Keratinocyte (primary cell): ENCODE data around the gene TMEM229B. TPM values are rescaled to one million over a fixed set of nuclear protein-coding genes. Genes with fewer than 3 reads are reported as not detected.

Experiments
- DNase-seq: peaks from one replicate; pipeline ENCODE4 v3.0.0-alpha.2; 2011; ENCODE audit warnings: low read depth, missing footprints, low spot score
- FAIRE-seq: peaks from 2 replicates; lab custom pipeline; 2011; peaks lifted over from hg19 to GRCh38; lab: Jason Lieb, UNC
- H2AFZ ChIP-seq: 2 replicates; pipeline ENCODE4 v1.6.0; 2012; ENCODE audit warnings: low read length, control low read depth, inconsistent platforms; ENCODE audit not compliant: control insufficient read depth
- H3K27ac ChIP-seq: 2 replicates; pipeline ENCODE4 v1.5.1; 2011; ENCODE audit warnings: low read length; ENCODE audit not compliant: control insufficient read depth, insufficient read depth
- H3K27me3 ChIP-seq: 3 replicates; pipeline ENCODE4 v1.6.0; 2011; ENCODE audit warnings: low read length; ENCODE audit not compliant: control insufficient read depth, insufficient read depth; ENCODE audit errors: extremely low read depth
- H3K36me3 ChIP-seq, 2 experiments: 2 replicates in 1 of 2; 3 replicates in 1 of 2; pipeline ENCODE4 v1.5.1; 2011; ENCODE audit warnings: low read length in 2 of 2, mild to moderate bottlenecking in 1 of 2; ENCODE audit not compliant: control insufficient read depth in 2 of 2, insufficient read depth in 2 of 2; ENCODE audit errors: extremely low read depth in 1 of 2
- H3K4me1 ChIP-seq: 3 replicates; pipeline ENCODE4 v1.5.1; 2011; ENCODE audit warnings: low read length; ENCODE audit not compliant: control insufficient read depth, insufficient read depth; ENCODE audit errors: extremely low read depth
- H3K4me2 ChIP-seq: 3 replicates; pipeline ENCODE4 v1.6.0; 2011; ENCODE audit warnings: low read depth, low read length; ENCODE audit not compliant: control insufficient read depth, insufficient read depth; ENCODE audit errors: extremely low read depth
- H3K4me3 ChIP-seq, 3 experiments: fragments of 200-600 bp in 1 of 3; sonication (generic) in 1 of 3; 2 replicates in 2 of 3; 3 replicates in 1 of 3; pipeline ENCODE4 v1.5.1; 2011 to 2016; ENCODE audit warnings: low read length in 3 of 3, mild to moderate bottlenecking in 3 of 3, control low read depth in 2 of 3, inconsistent platforms in 1 of 3, low read depth in 1 of 3, mixed read lengths in 1 of 3, mixed run types in 1 of 3, moderate library complexity in 1 of 3; ENCODE audit not compliant: control insufficient read depth in 2 of 3, insufficient read depth in 2 of 3; ENCODE audit errors: extremely low read depth in 1 of 3
- H3K79me2 ChIP-seq: 2 replicates; pipeline ENCODE4 v1.6.0; 2012; ENCODE audit warnings: low read length; ENCODE audit not compliant: control insufficient read depth, insufficient read depth
- H3K9ac ChIP-seq: 3 replicates; pipeline ENCODE4 v1.6.0; 2011; ENCODE audit warnings: low read length; ENCODE audit not compliant: control insufficient read depth, insufficient read depth; ENCODE audit errors: extremely low read depth
- H3K9me1 ChIP-seq: 3 replicates; pipeline ENCODE4 v1.6.0; 2011; ENCODE audit warnings: low read length; ENCODE audit not compliant: control insufficient read depth, insufficient read depth; ENCODE audit errors: extremely low read depth
- H3K9me3 ChIP-seq: 2 replicates; pipeline ENCODE4 v1.5.1; 2012; ENCODE audit warnings: low read depth, low read length; ENCODE audit not compliant: control insufficient read depth
- H4K20me1 ChIP-seq: 3 replicates; pipeline ENCODE4 v1.6.0; 2011; ENCODE audit warnings: low read length; ENCODE audit not compliant: control insufficient read depth, insufficient read depth; ENCODE audit errors: extremely low read depth
- CTCF ChIP-seq, 3 experiments: IDR thresholded peaks in 1 of 3; conservative IDR thresholded peaks in 1 of 3; optimal IDR thresholded peaks in 1 of 3; 2 replicates in 2 of 3; 3 replicates in 1 of 3; pipeline versions ENCODE3 to v1.5.1; 2011; ENCODE audit warnings: low read length in 3 of 3, mild to moderate bottlenecking in 3 of 3, moderate library complexity in 2 of 3, control low read depth in 1 of 3, inconsistent platforms in 1 of 3; ENCODE audit not compliant: insufficient read depth in 2 of 3; ENCODE audit errors: extremely low read depth in 1 of 3
- EZH2 ChIP-seq: IDR thresholded peaks from one replicate; pipeline ENCODE4 v1.6.1; 2012; ENCODE audit warnings: inconsistent platforms, mild to moderate bottlenecking, low read length, moderate library complexity
- dilution Hi-C: fragments of 300-500 bp; cut with MboI; formaldehyde crosslinking; loops from one replicate; pipeline ENCODE4 v1.7.0; 2020; ENCODE audit warnings: low sequenced_read_pairs; ENCODE audit not compliant: extremely low pct_ligation_motif_present
- polyA plus RNA-seq, 5 experiments: library from polyadenylated mRNA; depleted of rRNA in 3 of 5; stranded (reverse) in 3 of 5; stranded (forward) in 1 of 5; unstranded in 1 of 5; fragments of >200 nt; gene quantifications; 1 replicate in 1 of 5; 2 replicates in 3 of 5; 3 replicates in 1 of 5; pipeline versions ENCODE4 v1.2.1 to v1.2.3, GENCODE V29; 2011 to 2012; ENCODE audit warnings: missing spikeins in 2 of 5, low read depth in 1 of 5, low replicate concordance in 1 of 5

TMEM229B gene
- polyA plus RNA-seq, 1 donor (not counting 4 experiments of a cell fraction or from before 2014, with no cell fraction given) = 1.0 TPM

- no peaks in the 10 kb centered on the region for H4K20me1 ChIP-seq
- no peak overlapping the region for H3K4me3 ChIP-seq
- no peak overlapping the region for H3K27ac ChIP-seq
- H2AFZ ChIP-seq = no peak overlapping the region
- no peaks in the 10 kb centered on the region for H3K9me1 ChIP-seq
- TF ChIP-seq EZH2 (no peak), CTCF (optimal IDR thresholded peaks at IDR 0.05 in 1 of 3, IDR thresholded peaks at IDR 0.05 in 1 of 3, conservative IDR thresholded peaks at IDR 0.05 in 1 of 3; ENCODE audit: extremely low read depth in 1 of 3, insufficient read depth in 2 of 3, low read length in 3 of 3) (no peak)
- H3K36me3 ChIP-seq = no peaks in the 10 kb centered on the region
- dilution Hi-C loops = no loop called here
- H3K27me3 ChIP-seq = peaks cover under 1% of the 10 kb centered on the region
- FAIRE-seq (no peak), DNase-seq (no peak)
- no peak overlapping the region for H3K9ac ChIP-seq
- H3K4me2 ChIP-seq = no peak overlapping the region
- no peaks in the 10 kb centered on the region for H3K9me3 ChIP-seq
- no peaks in the 10 kb centered on the region for H3K79me2 ChIP-seq
- no peaks in the 10 kb centered on the region for H3K4me1 ChIP-seq
These were observed 39.2 kb upstream of the TMEM229B start for GRCh38 chr14:67527756-67528155.

- Histone ChIP-seq H3K4me3 (no peak overlapping the region), H4K20me1 (no peaks in the 10 kb centered on the region), H3K9me1 (no peaks in the 10 kb centered on the region), H3K4me1 (no peaks in the 10 kb centered on the region), H3K4me2 (no peak overlapping the region), H2AFZ (peak overlapping the region; percentile 48), H3K27ac (no peak overlapping the region), H3K27me3 (peaks cover 3% of the 10 kb centered on the region), H3K9ac (no peak overlapping the region), H3K9me3 (no peaks in the 10 kb centered on the region), H3K79me2 (no peaks in the 10 kb centered on the region), H3K36me3 (no peaks in the 10 kb centered on the region)
- FAIRE-seq (peak; percentile 91), DNase-seq (peak; percentile 23)
- TF ChIP-seq EZH2 (no peak), CTCF (optimal IDR thresholded peaks at IDR 0.05 in 1 of 3, IDR thresholded peaks at IDR 0.05 in 1 of 3, conservative IDR thresholded peaks at IDR 0.05 in 1 of 3; ENCODE audit: extremely low read depth in 1 of 3, insufficient read depth in 2 of 3, low read length in 3 of 3) (peak; percentile 74 to 79 (median 76))
- dilution Hi-C loops = no loop called here
These were observed 38.3 kb upstream of the TMEM229B start for GRCh38 chr14:67526676-67527459.
